Spleen (tissue), 7 donors: ENCODE data around the gene IP6K3.

Source experiments
- POLR2A ChIP-seq, 3 donors: fragments of 450-650 bp; IDR thresholded peaks; one replicate each; pipeline ENCODE4 v1.5.1; 2017; ENCODE audit warnings: antibody characterized with exemption in 3 of 3, mild to moderate bottlenecking in 1 of 3
- TF ChIP-seq, protein P1 (sequence below), 11 experiments: fragments of 200-600 bp in 7 of 11; fragments of 450-650 bp in 4 of 11; sonication (generic) in 4 of 11; IDR thresholded peaks in 8 of 11; conservative IDR thresholded peaks in 3 of 11; 1 replicate in 7 of 11; 2 replicates in 4 of 11; pipeline versions ENCODE4 v1.4.0 to v1.8.0; 2016 to 2021; ENCODE audit warnings: antibody characterized with exemption in 11 of 11, inconsistent platforms in 4 of 11, mild to moderate bottlenecking in 1 of 11
- donor health status: DM: no; HTN: no; CAD: no; lungs with moderate emphysema.
- donor health status: DM: no; HTN: no; CAD: no.
- donor health status: DM: no; HTN: no; CAD: no.

- no peak for TF ChIP-seq POLR2A (IDR thresholded peaks at IDR 0.05)
- TF ChIP-seq, protein P1, sequence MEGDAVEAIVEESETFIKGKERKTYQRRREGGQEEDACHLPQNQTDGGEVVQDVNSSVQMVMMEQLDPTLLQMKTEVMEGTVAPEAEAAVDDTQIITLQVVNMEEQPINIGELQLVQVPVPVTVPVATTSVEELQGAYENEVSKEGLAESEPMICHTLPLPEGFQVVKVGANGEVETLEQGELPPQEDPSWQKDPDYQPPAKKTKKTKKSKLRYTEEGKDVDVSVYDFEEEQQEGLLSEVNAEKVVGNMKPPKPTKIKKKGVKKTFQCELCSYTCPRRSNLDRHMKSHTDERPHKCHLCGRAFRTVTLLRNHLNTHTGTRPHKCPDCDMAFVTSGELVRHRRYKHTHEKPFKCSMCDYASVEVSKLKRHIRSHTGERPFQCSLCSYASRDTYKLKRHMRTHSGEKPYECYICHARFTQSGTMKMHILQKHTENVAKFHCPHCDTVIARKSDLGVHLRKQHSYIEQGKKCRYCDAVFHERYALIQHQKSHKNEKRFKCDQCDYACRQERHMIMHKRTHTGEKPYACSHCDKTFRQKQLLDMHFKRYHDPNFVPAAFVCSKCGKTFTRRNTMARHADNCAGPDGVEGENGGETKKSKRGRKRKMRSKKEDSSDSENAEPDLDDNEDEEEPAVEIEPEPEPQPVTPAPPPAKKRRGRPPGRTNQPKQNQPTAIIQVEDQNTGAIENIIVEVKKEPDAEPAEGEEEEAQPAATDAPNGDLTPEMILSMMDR (IDR thresholded peaks at IDR 0.05 in 8 of 11, conservative IDR thresholded peaks at IDR 0.05 in 3 of 11): no peak
Observed at GRCh38 chr6:33790379-33790778, 43.7 kb upstream of the IP6K3 start.
